ENCODE measurements around the gene EFNB2.

DNA sequence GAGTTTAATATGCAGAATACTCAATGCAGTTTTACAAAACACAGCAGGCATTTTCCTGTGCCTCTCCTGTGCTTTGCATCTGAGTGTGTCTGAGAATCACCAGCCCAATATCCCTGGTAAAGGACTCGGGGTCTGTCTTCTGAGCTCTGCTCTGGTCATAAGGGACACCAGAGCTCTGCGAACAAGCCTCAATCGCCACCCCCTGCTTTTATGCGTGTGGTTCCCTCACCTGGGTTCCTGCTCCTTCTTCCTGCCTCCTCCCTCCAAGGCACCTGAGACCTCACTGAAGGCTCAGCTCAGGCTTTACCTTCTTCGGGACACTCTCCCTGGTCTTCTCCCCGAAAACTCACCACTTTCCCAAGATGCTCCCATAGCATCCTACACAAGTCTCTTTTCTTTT is 84.5 kb downstream of the EFNB2 start:
- TF ChIP-seq, protein P1, sequence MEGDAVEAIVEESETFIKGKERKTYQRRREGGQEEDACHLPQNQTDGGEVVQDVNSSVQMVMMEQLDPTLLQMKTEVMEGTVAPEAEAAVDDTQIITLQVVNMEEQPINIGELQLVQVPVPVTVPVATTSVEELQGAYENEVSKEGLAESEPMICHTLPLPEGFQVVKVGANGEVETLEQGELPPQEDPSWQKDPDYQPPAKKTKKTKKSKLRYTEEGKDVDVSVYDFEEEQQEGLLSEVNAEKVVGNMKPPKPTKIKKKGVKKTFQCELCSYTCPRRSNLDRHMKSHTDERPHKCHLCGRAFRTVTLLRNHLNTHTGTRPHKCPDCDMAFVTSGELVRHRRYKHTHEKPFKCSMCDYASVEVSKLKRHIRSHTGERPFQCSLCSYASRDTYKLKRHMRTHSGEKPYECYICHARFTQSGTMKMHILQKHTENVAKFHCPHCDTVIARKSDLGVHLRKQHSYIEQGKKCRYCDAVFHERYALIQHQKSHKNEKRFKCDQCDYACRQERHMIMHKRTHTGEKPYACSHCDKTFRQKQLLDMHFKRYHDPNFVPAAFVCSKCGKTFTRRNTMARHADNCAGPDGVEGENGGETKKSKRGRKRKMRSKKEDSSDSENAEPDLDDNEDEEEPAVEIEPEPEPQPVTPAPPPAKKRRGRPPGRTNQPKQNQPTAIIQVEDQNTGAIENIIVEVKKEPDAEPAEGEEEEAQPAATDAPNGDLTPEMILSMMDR (IDR thresholded peaks at IDR 0.05; ENCODE audit: low read depth, low read length, missing input control): no peak
- TF ChIP-seq YY1 (IDR thresholded peaks at IDR 0.05): no peak
- TF ChIP-seq, protein P2, sequence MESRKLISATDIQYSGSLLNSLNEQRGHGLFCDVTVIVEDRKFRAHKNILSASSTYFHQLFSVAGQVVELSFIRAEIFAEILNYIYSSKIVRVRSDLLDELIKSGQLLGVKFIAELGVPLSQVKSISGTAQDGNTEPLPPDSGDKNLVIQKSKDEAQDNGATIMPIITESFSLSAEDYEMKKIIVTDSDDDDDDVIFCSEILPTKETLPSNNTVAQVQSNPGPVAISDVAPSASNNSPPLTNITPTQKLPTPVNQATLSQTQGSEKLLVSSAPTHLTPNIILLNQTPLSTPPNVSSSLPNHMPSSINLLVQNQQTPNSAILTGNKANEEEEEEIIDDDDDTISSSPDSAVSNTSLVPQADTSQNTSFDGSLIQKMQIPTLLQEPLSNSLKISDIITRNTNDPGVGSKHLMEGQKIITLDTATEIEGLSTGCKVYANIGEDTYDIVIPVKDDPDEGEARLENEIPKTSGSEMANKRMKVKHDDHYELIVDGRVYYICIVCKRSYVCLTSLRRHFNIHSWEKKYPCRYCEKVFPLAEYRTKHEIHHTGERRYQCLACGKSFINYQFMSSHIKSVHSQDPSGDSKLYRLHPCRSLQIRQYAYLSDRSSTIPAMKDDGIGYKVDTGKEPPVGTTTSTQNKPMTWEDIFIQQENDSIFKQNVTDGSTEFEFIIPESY (IDR thresholded peaks at IDR 0.05): no peak
- no peak for TF ChIP-seq HNF4A (conservative IDR thresholded peaks at IDR 0.05)
- TF ChIP-seq, protein P3, sequence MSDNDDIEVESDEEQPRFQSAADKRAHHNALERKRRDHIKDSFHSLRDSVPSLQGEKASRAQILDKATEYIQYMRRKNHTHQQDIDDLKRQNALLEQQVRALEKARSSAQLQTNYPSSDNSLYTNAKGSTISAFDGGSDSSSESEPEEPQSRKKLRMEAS (IDR thresholded peaks at IDR 0.05): no peak
- TF ChIP-seq SP1 (IDR thresholded peaks at IDR 0.05): no peak
- TF ChIP-seq EGR1 (IDR thresholded peaks at IDR 0.05; ENCODE audit: low read depth in 2 of 2): no peak
- TF ChIP-seq, protein P4, sequence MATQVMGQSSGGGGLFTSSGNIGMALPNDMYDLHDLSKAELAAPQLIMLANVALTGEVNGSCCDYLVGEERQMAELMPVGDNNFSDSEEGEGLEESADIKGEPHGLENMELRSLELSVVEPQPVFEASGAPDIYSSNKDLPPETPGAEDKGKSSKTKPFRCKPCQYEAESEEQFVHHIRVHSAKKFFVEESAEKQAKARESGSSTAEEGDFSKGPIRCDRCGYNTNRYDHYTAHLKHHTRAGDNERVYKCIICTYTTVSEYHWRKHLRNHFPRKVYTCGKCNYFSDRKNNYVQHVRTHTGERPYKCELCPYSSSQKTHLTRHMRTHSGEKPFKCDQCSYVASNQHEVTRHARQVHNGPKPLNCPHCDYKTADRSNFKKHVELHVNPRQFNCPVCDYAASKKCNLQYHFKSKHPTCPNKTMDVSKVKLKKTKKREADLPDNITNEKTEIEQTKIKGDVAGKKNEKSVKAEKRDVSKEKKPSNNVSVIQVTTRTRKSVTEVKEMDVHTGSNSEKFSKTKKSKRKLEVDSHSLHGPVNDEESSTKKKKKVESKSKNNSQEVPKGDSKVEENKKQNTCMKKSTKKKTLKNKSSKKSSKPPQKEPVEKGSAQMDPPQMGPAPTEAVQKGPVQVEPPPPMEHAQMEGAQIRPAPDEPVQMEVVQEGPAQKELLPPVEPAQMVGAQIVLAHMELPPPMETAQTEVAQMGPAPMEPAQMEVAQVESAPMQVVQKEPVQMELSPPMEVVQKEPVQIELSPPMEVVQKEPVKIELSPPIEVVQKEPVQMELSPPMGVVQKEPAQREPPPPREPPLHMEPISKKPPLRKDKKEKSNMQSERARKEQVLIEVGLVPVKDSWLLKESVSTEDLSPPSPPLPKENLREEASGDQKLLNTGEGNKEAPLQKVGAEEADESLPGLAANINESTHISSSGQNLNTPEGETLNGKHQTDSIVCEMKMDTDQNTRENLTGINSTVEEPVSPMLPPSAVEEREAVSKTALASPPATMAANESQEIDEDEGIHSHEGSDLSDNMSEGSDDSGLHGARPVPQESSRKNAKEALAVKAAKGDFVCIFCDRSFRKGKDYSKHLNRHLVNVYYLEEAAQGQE (IDR thresholded peaks at IDR 0.05): no peak
- TF ChIP-seq GABPA (IDR thresholded peaks at IDR 0.05 in 1 of 2, conservative IDR thresholded peaks at IDR 0.05 in 1 of 2): no peak

All from liver (tissue), 3 donors.